ENCODE results near the gene ING3. TPM values are rescaled to one million over a fixed set of nuclear protein-coding genes. Genes with fewer than 3 reads are reported as not detected.

ING3 gene
- total RNA-seq, 1 experiment from 2014 or later = 12.6 TPM

DNA sequence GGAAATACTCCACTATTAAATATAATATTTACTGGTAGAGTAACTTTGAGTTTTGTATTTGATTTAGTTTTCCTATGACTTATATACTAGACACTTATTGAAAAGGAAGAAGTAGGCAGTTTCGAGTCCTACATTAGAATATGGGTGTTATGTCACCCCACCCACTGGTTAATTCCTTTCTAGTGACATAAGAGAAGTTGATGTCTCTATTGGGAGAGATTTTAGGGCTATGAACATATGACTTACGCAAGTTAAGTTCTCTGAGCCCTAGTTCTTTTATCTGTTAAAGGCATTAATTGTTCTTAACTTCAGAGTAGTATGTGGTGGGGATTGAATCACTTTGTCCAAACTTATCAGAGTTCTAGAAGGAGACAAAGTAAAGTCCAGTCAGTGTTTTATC is 68.4 kb downstream of the ING3 start:
- ATAC-seq (no peak), DNase-seq (ENCODE audit: low spot score) (no peak)
- TF ChIP-seq ZNF396 (CRISPR knock-in tag; IDR thresholded peaks at IDR 0.05; ENCODE audit: borderline replicate concordance) (no peak), MYBL2 (CRISPR knock-in tag; IDR thresholded peaks at IDR 0.05) (no peak), SOX15 (CRISPR knock-in tag; IDR thresholded peaks at IDR 0.05) (no peak), NFE2L1 (CRISPR knock-in tag; IDR thresholded peaks at IDR 0.05) (no peak), RORB (CRISPR knock-in tag; IDR thresholded peaks at IDR 0.05) (no peak), TCF7 (CRISPR knock-in tag; IDR thresholded peaks at IDR 0.05; ENCODE audit: low read depth) (no peak), CREB1 (CRISPR knock-in tag; IDR thresholded peaks at IDR 0.05) (no peak), GABPB1 (CRISPR knock-in tag; IDR thresholded peaks at IDR 0.05) (no peak), NFATC4 (CRISPR knock-in tag; IDR thresholded peaks at IDR 0.05) (no peak), FOXJ3 (CRISPR knock-in tag; IDR thresholded peaks at IDR 0.05; ENCODE audit: borderline replicate concordance) (no peak)
- TF ChIP-seq, protein P1, sequence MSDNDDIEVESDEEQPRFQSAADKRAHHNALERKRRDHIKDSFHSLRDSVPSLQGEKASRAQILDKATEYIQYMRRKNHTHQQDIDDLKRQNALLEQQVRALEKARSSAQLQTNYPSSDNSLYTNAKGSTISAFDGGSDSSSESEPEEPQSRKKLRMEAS (CRISPR knock-in tag; IDR thresholded peaks at IDR 0.05) = no peak
- TF ChIP-seq, protein P2, sequence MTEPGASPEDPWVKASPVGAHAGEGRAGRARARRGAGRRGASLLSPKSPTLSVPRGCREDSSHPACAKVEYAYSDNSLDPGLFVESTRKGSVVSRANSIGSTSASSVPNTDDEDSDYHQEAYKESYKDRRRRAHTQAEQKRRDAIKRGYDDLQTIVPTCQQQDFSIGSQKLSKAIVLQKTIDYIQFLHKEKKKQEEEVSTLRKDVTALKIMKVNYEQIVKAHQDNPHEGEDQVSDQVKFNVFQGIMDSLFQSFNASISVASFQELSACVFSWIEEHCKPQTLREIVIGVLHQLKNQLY (CRISPR knock-in tag; IDR thresholded peaks at IDR 0.05) = no peak
- TF ChIP-seq, protein P3, sequence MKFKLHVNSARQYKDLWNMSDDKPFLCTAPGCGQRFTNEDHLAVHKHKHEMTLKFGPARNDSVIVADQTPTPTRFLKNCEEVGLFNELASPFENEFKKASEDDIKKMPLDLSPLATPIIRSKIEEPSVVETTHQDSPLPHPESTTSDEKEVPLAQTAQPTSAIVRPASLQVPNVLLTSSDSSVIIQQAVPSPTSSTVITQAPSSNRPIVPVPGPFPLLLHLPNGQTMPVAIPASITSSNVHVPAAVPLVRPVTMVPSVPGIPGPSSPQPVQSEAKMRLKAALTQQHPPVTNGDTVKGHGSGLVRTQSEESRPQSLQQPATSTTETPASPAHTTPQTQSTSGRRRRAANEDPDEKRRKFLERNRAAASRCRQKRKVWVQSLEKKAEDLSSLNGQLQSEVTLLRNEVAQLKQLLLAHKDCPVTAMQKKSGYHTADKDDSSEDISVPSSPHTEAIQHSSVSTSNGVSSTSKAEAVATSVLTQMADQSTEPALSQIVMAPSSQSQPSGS (CRISPR knock-in tag; IDR thresholded peaks at IDR 0.05; ENCODE audit: borderline replicate concordance, low read depth) = no peak
- TF ChIP-seq, protein P4, sequence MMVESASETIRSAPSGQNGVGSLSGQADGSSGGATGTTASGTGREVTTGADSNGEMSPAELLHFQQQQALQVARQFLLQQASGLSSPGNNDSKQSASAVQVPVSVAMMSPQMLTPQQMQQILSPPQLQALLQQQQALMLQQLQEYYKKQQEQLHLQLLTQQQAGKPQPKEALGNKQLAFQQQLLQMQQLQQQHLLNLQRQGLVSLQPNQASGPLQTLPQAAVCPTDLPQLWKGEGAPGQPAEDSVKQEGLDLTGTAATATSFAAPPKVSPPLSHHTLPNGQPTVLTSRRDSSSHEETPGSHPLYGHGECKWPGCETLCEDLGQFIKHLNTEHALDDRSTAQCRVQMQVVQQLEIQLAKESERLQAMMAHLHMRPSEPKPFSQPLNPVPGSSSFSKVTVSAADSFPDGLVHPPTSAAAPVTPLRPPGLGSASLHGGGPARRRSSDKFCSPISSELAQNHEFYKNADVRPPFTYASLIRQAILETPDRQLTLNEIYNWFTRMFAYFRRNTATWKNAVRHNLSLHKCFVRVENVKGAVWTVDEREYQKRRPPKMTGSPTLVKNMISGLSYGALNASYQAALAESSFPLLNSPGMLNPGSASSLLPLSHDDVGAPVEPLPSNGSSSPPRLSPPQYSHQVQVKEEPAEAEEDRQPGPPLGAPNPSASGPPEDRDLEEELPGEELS (CRISPR knock-in tag; IDR thresholded peaks at IDR 0.05) = no peak
- TF ChIP-seq, protein P5, sequence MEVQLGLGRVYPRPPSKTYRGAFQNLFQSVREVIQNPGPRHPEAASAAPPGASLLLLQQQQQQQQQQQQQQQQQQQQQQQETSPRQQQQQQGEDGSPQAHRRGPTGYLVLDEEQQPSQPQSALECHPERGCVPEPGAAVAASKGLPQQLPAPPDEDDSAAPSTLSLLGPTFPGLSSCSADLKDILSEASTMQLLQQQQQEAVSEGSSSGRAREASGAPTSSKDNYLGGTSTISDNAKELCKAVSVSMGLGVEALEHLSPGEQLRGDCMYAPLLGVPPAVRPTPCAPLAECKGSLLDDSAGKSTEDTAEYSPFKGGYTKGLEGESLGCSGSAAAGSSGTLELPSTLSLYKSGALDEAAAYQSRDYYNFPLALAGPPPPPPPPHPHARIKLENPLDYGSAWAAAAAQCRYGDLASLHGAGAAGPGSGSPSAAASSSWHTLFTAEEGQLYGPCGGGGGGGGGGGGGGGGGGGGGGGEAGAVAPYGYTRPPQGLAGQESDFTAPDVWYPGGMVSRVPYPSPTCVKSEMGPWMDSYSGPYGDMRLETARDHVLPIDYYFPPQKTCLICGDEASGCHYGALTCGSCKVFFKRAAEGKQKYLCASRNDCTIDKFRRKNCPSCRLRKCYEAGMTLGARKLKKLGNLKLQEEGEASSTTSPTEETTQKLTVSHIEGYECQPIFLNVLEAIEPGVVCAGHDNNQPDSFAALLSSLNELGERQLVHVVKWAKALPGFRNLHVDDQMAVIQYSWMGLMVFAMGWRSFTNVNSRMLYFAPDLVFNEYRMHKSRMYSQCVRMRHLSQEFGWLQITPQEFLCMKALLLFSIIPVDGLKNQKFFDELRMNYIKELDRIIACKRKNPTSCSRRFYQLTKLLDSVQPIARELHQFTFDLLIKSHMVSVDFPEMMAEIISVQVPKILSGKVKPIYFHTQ (CRISPR knock-in tag; IDR thresholded peaks at IDR 0.05) = no peak
- no peak overlapping the region for H3K4me3 Mint-ChIP-seq
- H3K27ac Mint-ChIP-seq = no peak overlapping the region
- no peaks in the 10 kb centered on the region for H3K9me3 Mint-ChIP-seq
- H3K27me3 Mint-ChIP-seq (ENCODE audit: low read depth) = no peaks in the 10 kb centered on the region
- ChIA-PET POLR2A (no interaction called here), CTCF (no interaction called here)
- H3K36me3 Mint-ChIP-seq = no peaks in the 10 kb centered on the region
- no peaks in the 10 kb centered on the region for H3K4me1 Mint-ChIP-seq

DNA sequence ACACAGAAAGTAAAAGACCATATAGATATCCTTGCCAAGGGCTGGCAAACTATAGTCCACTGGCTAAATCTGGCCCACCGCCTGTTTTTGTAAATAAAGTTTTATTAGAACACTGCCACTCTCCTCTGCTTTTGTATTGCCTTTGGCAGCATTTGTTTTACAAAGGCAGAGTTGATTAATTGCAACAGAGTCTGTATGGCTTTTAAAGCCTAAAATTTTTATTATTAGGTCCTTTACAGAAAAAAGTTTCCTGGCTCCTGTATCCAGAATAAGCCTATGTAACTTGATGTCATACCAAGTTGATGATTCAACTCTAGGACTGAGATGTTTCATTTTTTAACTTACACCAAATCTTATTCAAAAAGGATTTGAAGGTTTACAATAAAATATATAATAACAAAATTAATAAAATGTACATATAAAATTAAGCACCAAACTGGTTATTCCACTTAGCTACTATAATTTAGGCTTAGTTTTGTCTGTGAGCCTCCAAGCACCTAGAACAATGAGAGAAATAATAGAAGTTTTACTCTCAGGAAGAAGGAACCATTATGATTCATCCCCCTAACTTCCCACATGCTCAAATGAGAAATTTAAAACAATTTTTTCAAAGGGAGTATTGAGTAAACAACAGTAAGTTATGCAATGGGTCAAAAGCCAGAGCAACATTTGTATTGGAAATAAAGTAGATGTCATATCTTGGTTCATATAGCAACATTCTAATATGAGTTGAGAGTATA is 69.8 kb downstream of the ING3 start:
- Mint-ChIP-seq H3K27me3 (ENCODE audit: low read depth) (no peaks in the 10 kb centered on the region), H3K9me3 (no peaks in the 10 kb centered on the region), H3K27ac (no peak overlapping the region), H3K36me3 (no peaks in the 10 kb centered on the region), H3K4me1 (0 out of 2 replicates have a peak, but pooled peaks cover 3% of the 10 kb centered on the region), H3K4me3 (no peak overlapping the region)
- no peak for DNase-seq (ENCODE audit: low spot score)
- ChIA-PET POLR2A (no interaction called here), CTCF (no interaction called here)
- no peak for ATAC-seq
- TF ChIP-seq ZNF317 (CRISPR knock-in tag; IDR thresholded peaks at IDR 0.05; ENCODE audit: borderline replicate concordance, low read depth) = no peak
- TF ChIP-seq CREB1 (CRISPR knock-in tag; IDR thresholded peaks at IDR 0.05) = no peak
- no peak for TF ChIP-seq ZNF396 (CRISPR knock-in tag; IDR thresholded peaks at IDR 0.05; ENCODE audit: borderline replicate concordance)
- no peak for TF ChIP-seq SMAD4 (CRISPR knock-in tag; IDR thresholded peaks at IDR 0.05)
